G401.6 (cell line): ENCODE data around the gene TCF3.
"Not testable (repeated sequence)": the region's sequence is repeated elsewhere in the genome, so short reads cannot be mapped to it uniquely, and the experiment has no call there.

Source experiments
- FAIRE-seq: peaks from 2 replicates; lab custom pipeline; 2012; peaks lifted over from hg19 to GRCh38; lab: Jason Lieb, UNC

The TCF3 gene

DNA sequence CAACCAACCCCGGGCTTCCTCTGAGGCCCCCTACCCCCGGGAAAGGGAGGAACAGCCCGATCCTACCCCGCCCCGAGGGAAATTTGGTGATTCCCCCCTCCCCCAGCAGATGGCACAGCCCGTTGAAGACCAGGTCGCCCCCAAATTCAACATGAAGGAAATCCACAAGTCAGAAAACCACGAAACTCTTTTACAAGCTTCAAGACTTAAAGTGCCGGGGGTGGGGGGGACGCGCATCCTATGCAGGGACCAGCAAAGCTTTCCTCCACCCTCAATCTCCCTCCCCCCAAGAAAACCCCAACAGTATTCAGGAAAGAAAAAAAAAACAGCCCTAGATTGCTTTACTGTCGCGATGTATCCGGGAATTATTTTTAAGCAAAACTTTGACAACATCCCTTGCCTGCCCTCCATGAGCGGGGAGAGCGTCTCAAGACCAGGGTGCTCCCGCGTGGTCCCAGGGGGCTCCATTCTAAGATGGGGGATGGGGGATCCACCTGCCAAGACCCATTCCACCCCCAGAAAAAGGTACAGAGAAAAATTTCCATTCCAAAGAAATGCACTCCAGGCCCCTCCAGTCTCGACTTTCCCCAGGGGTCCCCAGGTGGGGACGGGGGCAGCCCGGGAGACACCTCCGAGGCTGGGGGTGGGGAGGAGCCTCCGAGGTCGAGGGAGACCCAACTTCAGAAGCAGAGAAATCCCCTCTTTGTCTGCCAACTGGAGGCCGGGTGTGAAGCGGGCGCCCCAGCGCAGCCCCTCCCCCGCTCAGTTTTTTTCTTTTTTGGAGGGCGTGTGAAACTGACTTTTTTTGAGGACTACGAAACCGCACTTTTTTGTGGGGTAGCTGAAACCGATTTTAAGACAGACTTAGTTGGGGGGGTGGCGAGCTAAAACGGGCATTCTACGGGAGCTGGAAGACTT, 1.5 kb downstream of the TCF3 start:
- no peak for FAIRE-seq

DNA sequence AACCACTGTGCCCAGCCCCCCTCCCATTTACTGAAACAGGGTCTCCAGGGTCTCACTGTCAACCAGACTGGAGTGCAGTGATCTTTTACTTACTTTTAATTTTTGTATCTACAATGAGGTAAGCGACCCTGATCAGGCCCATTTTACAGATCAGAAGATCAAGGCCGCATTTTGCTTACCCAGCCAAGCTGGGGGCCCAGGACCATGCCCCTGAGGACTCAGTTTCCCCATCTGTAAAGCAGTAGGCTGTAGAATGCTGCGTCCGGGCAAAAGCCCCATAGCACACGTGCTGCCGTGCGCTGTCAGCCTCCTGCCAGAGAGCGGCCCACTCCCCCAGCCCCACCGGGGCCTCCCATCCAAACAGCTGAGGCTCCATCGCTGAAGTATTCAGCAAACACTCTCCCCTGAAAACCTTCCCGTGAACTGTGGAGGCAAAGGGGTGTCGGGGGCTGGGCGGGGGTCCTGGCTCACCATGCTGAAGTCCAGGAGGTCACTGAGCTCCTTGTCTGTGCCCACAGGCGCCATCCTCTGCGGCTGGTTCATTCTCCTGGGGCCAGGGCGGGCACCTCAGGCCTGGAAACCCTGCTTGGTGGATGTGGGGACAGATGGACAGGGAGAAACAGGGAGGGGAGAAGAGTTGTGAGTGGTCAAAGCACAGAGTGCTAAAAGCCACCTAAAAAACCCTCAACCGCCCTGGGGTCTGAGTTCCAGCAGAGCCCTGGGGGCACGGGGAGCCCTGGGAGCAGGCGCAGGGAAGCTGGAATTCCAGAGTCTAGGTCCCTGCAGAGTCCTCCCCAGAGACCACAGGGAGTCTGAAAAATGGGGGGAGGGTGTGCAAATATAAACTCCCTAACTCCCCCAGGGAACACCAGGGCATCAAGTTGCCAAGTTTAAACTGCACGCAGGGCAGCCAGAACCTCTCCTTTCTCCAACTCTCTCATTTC, 2.4 kb downstream of the TCF3 start:
- no peak for FAIRE-seq

DNA sequence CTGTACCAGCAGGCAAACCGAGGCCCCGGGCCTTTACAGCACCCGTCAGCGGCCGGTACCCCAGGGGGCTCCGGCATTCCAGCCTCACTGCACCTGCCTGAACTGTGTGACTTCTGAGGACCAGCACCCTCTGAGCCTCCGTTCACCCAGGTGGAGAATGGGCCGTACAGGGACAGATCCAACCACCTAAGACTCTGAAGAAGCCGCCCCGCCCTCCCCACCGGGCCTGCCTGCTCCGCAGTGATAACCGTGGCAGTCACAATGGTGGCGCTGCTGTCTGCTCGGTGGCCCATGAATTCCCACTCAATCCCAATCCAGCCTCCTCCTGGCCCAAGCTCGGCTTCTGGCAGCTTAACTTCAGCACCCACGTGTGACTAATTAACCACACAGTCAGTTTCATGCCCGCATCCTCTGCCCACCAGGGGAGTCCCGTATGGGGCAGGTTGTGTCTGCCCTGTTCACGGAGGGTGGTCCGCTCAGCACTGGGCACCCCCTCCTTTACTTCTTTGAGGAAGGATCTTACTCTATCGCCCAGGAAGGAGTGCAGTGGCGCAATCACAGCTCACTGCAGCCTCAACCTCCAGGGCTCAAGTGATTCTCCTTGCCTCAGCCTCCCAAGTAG, 3.4 kb downstream of the TCF3 start:
- FAIRE-seq, result no peak

DNA sequence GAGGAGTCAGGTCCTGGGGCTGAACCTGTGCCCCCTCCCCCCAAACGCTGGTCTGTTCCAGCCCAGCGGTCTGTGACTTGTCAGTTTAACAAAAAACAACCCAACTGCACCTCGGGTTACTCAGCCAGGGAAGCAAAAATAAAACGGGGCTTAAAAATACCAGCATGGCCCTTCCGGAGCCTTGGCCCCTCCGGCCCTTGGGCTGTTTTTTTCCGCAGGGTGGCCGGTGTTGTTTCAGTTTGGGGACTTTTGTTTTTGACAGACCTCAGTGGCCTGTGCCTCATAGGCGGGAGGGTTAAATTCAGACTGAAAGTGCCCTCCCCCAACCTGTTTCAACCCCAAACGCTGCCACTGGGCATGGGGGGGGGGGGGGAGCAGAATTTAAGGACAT, 4.0 kb downstream of the TCF3 start:
- no peak for FAIRE-seq

DNA sequence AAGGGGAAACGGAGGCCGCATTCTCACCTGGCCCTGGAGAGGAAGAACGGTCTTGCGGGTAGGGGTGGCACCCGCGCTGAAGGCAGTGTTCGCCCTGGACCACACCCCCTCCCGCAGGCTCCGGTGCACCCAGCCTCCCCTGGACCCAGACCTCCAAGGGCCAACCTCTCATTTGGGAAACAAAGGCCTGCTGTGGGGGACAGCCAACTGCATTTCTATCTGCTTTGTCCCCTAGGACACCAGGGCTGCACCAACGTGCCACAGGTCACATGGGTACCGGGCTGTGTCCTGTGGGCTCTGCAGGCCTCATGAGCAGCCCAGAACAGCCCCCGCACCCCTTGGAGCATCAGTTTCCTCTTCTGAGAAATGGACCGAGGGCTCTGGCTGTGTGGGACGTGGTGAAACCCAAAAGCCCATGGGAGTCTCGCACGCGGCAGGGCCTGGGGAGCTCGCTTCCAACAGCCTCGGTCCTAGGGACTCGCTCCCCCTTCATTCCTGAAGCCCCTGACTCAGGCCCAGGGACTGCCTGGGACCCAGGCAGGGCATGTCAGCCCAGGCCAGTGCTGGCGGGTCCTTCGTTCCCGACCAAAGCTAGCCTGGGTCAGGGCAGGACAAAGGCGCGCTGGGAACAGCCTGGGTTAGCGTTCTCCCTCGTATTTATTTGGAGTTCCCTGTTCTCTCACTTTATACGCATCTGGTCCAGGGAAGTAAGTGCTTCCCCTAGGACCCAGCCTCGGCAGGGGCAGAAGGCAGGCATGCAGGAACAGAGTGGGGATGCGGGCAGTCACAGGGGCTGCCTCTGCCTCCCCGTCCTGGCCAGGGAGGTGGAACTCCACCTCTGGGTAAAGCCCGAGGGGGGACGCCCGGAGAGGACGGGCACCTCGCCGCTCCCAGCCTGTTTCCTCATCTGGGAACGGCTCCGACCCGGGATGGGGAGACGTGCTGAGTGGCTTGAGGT, 4.6 kb downstream of the TCF3 start:
- no peak for FAIRE-seq

DNA sequence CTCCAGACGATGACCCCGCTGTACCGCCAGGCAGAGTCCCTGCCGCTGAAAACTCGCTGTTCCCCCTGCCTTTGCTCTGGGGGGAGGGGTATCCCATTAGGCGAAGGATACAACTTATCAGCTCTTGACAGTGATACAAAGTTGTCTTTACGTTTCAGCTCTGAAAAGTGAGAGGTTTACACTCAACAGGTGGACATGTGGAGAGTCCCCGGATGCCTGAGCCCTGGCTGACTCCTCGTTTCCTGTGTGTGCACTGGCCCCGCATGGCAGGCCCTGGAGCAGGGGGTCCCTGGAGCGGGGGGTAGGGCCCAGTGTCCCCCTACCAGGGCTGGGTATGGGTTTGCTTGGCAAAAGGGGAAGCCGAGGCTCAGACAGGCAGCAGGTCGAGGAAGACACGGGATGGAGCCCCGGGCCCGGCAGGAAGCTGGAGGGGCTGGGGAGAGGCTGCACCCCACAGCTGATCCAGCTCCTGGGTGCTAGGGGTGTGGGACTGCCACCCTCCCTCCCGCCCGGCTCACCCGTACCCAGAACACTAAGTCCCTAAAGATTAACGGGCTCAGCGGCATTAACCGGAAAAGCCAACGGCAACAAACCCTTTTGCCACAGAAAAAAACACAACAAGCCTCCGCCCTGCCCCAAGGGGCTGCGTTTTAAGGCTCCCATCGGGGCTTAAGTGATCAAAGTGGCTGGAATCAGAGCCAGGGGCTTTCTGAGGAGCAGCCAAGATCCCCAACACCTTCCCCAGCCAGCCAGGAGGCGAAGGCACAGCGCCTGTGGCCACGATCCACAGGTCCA, 5.6 kb downstream of the TCF3 start:
- FAIRE-seq, result no peak

DNA sequence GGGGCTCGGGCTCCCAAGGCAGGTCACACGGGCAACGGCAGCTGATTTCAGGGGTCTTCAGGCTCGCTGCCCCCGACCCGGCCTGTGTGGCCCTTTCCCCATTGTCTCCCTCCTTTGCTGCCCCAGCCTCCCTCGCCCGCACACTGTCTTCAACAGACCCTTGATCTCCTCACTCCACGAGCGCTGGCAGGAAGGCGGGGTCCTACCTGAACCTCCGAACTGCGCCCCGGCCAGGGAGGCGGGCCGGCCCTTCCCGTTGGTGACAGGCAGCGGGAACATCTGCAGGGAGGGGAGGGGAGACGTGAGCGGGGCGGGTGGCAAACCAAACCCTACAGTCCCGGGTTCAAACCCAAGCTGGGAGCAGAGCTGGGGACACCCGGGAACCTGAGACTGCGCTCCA, 6.3 kb downstream of the TCF3 start:
- no peak for FAIRE-seq

DNA sequence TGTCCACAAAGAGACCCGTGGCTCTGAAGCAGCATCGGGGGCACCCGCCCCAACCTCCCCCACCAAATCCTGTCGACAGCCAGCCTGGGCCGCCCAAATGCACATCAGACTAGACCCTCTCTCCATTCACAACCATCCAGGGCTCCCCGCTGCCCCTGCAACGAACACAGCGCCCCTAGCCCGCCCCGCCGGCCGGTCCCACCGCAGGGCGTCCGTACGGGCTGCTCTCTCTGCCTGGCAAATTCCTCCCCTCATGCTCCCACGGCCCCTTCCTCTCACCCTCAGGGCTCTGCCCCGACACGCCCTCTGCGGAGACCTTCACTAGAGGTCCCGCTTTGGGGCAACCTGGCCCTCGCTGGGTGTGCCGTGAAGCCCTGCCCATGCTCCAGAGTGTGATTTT, 7.1 kb downstream of the TCF3 start:
- FAIRE-seq, result no peak

DNA sequence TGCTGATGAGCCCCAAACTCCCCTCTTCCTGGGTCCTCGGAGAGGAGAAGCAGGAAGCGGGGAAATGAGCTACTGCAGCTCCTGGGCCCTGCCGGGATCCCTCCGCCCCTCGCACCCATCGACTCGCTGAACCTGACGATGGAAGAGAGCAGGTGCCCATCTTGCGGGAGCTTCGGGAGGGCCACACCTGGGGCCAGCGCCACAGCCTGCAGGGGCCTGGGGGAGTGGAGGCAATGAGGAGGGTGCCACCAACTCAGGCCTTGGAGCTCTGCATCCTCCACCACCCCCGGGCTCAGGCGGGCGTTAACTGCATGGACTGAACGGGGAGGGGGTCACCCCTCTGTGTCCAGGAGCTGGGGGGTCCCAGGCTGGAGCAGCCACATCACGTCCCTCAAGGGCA, 8.3 kb downstream of the TCF3 start:
- FAIRE-seq, result no peak

DNA sequence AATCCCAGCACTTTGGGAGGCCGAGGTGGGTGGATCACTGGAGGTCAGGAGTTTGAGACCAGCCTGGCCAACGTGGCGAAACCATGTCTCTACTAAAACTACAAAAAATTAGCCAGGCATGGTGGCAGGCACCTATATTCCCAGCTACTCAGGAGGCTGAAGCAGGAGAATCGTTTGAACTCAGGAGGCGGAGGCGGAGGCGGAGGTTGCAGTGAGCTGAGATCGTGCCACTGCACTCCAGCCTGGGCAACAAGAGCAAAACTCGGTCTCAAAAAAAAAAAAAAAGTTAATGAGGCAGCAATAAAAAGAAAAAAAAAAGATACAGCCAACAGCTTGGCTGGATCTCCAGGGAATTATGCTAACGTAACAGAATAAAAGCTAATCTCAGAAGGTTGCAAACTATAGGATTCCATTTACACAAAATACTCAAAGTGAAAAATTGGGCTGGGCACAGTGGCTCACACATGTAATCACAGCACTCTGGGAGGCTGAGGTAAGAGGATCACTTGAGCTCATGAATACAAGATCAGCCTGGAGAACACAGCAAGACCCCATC, 11.4 kb downstream of the TCF3 start:
- FAIRE-seq, result not testable (repeated sequence)

DNA sequence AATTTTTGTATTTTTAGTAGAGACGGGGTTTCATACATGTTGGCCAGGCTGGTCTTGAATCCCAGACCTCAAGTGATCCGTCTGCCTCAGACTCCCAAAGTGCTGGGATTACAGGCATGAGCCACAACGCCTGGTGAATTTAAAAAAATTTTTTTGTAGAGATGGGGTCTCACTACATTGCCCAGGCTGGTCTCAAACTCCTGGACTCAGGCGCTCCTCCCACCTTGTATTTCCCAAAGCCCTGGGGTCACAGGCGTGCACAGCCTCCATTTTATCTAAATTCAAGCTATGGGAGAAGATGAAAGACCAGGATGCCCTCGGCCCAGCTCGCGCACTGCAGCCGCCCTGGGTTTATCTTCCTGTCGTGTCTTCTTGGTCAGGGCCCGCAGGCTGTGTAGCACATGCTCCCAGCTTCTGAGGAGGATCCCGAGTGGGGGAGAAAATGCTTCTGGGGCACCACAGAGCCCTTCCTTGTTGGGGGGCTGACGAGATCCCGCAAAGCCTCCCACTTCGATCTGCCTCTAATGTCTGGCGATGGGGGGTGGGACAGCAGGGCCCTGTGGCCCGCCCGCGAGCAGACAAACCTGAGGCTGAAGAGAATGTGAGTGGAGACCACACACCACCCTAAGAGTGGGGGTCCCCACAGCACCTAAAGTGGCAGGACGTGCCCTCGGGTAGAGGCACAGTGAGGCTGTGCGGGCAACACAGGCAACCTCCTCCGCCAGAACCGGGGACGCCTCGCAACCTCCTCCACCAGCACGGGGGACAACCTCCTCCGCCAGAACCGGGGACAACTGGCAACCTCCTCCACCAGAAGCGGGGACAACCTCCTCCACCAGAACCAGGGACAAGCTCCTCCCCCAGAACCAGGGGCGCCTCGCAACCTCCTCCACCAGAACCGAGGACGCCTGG, 15.8 kb downstream of the TCF3 start:
- FAIRE-seq, result no peak

DNA sequence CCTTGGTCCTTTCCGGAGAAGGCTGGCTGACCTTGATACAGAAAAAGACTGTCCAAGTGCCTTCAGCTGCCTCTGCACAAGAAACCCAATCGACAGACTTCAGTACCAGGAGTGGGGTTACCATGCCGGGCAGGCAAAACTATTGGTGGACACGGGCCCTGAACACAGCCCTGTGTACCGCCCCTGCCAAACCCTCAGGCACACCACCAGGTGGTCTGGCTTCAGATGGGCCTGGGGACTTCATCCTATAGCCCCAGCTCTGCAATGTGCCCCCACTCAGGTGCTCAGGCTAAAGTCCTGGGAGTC, 17.5 kb downstream of the TCF3 start:
- FAIRE-seq, result no peak

DNA sequence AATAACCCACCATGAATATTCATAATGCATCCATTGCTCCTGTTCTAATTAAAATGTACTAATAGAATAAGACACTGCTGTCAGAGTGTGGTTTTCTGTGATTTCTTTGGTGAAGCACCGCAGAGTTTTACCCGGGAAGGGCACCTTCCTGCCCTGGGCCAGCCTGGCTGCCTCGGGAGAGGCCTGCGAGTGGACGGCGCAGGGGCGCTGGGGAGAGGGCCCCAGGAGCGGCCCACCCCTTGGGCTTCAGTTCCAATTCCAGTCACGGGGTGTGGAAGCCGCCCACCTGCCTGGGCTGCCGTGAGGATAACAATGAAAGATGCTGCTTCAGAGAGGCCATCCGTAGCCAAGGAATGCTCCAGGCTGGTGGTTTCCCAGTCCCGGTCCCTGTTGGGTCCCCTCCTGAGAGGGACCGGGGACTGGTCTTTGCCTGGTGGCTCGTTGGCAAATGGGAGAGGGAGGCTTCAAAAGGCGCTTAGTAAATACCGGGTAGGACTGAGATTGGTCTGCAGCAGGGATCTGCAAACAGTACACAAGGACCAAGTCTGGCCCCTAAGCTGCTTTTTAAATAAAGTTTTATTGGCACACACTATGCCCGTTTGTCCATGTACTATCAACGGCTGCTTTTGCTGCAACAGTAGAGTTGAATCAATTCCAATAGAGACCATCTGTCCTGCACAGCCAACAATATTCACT, 18.0 kb downstream of the TCF3 start:
- FAIRE-seq, result no peak

DNA sequence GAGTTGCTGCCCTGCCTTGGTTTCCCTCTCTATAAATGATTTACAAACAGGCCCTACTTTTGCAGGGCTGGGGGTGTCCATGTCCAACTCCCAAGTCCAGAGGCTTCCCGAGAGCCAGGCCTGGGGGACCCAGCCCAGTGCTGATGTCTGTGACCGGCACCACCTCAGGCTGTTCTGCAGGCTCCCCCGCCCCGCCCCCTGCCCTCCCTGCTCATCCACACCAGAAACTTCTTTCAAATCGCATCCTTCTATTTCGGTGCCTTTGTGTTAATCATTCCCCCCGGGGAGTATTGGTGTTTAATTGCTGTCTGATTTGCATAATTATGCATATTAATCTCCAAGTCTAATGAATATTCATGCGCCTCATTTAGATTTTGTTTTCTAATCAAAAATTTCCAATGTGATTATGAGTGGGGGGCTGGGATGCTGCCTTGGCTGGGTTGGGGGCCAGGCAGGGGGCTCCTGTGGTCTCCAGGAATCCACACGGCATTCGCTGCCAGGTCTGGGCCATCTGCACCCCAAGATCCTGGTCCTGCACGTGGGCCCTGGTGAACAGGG, 19.1 kb downstream of the TCF3 start:
- FAIRE-seq, result no peak

DNA sequence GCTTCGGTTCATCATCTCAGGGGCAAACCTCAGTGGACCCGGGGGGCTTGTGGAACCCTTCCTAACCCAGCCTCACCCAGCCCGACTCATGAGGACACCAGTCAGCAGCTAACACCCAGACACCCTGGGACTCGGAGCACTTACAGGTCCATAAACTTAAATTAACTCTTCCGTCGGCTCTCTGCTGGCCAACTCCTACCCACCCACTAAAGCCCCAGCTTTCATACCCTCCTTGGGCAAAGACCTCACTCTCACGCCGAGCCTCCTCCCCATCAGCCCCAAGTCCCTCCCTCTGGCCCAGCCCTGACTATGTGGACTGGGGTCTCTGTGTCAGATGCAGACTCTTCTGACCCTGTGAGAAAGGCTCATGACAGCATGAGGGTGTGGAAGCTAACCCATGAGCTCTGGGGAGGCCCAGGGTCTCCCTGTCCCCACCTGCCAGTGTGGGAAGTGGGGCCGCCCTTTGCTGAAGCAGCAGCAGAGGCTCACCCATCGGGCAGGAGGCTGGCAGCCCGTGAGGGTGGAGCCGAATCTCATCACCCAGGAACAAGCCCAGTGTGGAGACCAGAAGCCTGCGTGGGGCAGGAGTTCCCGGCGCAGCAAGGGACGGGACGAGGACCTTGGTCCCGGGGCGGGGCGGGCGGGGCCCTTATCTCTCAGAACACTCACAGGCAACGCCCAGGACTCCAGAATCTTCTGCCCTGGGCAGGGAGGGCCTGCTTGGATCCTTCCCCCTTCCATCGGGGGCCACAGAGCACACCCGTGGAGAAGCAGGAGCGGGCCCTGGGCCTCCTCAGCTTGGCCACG, 19.8 kb downstream of the TCF3 start:
- FAIRE-seq, result no peak

DNA sequence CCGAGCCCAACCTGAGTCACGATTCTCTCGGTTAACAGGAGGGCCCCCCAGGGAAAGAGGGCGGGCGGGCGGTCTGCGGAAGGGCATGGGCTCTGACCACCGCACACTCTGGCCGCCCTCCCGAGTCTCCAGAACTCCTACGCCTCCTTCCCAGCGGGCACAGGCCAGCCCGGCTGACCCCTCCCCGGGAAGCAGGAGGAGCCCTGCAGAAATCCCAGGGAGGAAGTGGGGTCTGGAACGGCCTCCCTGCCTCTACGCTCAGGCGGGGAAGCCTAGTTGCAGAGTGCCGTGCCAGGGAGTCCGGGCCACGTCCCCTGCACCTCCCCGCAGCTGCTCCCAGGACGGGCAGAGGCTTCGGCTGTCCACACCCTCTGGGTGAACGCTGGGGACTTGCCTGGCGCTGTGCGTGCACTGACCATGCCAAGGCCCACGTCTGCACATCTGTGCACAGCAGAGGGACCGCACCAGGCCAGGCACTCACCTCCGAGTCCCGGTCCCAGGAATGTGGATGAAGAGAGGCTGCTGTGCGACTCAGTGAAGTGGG, 20.8 kb downstream of the TCF3 start:
- no peak for FAIRE-seq

DNA sequence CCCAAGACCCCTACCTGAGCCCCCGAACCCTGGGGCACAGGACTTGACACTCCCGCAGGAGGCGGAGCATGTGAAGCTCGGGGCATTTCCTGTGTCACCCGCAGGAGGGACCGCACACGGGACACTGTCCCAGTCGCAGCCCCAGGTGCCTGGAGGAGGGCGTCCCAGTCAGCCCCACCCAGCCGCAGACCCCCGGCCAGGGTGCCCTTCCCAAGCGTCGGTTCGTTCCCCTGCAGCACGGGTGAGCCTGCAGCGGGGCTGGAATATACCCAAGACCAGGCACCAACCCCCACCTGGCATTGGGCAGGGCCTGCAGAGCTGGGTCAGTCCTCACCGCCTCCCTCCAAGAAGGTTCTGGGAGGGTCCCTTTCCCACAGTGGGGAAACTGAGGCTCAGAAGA, 21.6 kb downstream of the TCF3 start:
- no peak for FAIRE-seq
